Smooth muscle cell of the brain vasculature (primary cell): ENCODE measurements around the gene IL27RA.
"Not testable (repeated sequence)": the region's sequence is repeated elsewhere in the genome, so short reads cannot be mapped to it uniquely, and the experiment has no call there.

Experiments used
- DNase-seq: peaks from one replicate; pipeline ENCODE4 v3.0.0-alpha.2; 2012; ENCODE audit warnings: low read depth, low spot score

The IL27RA gene

GRCh38 chr19:13999085-13999484 is 32.5 kb upstream of the IL27RA start:
- no peak for DNase-seq

- DNase-seq: no peak
Observed at GRCh38 chr19:14000691-14001375, 30.7 kb upstream of the IL27RA start.

- no peak for DNase-seq
Observed at GRCh38 chr19:14002571-14003250, 28.9 kb upstream of the IL27RA start.

GRCh38 chr19:14003251-14004055 is 28.1 kb upstream of the IL27RA start:
- DNase-seq: no peak

GRCh38 chr19:14004619-14005348 is 26.8 kb upstream of the IL27RA start:
- DNase-seq: no peak

GRCh38 chr19:14005349-14006084 is 26.0 kb upstream of the IL27RA start:
- peak; percentile 40 for DNase-seq

- peak; percentile 100 for DNase-seq
Observed at GRCh38 chr19:14006085-14006765, 25.3 kb upstream of the IL27RA start, which contains the start of gene RFX1. RFX1 (minus strand) TSS chr19:14006320; CDS start chr19:13993843, 12,477 bp downstream.

GRCh38 chr19:14006766-14007562 is 24.6 kb upstream of the IL27RA start:
- DNase-seq: no peak

- no peak for DNase-seq
Observed at GRCh38 chr19:14012378-14012915, 19.1 kb upstream of the IL27RA start.

GRCh38 chr19:14015524-14016035 is 16.0 kb upstream of the IL27RA start:
- DNase-seq: no peak

GRCh38 chr19:14019100-14019499 is 12.5 kb upstream of the IL27RA start:
- no peak for DNase-seq

GRCh38 chr19:14019739-14020138 is 11.8 kb upstream of the IL27RA start:
- not testable (repeated sequence) for DNase-seq

GRCh38 chr19:14021474-14021873 is 10.1 kb upstream of the IL27RA start:
- DNase-seq: no peak

GRCh38 chr19:14022469-14022868 is 9.1 kb upstream of the IL27RA start:
- no peak for DNase-seq

GRCh38 chr19:14023404-14024235 is 7.9 kb upstream of the IL27RA start:
- DNase-seq: no peak

GRCh38 chr19:14026652-14027192 is 4.8 kb upstream of the IL27RA start:
- not testable (repeated sequence) for DNase-seq

GRCh38 chr19:14027856-14028450 is 3.6 kb upstream of the IL27RA start, which contains the start of gene RLN3:
RLN3 (plus strand) TSS chr19:14028148; CDS start chr19:14028205, 57 bp downstream.
- DNase-seq: no peak
